Activated CD8-positive, alpha-beta memory T cell treated with anti-CD3 and anti-CD28 coated beads for 4 hours (primary cell): ENCODE data around the gene TAMALIN.

Source experiments
- DNase-seq, 2 donors: peaks; one replicate each; pipeline ENCODE4 v3.0.0-alpha.2; 2020; ENCODE audit warnings: low read depth in 2 of 2

TAMALIN gene

GRCh38 chr12:52054833-52055730 lies 48.3 kb downstream of the TAMALIN start:
- DNase-seq = no peak

- no peak for DNase-seq
These were observed 49.3 kb downstream of the TAMALIN start for GRCh38 chr12:52055731-52056711.

DNA sequence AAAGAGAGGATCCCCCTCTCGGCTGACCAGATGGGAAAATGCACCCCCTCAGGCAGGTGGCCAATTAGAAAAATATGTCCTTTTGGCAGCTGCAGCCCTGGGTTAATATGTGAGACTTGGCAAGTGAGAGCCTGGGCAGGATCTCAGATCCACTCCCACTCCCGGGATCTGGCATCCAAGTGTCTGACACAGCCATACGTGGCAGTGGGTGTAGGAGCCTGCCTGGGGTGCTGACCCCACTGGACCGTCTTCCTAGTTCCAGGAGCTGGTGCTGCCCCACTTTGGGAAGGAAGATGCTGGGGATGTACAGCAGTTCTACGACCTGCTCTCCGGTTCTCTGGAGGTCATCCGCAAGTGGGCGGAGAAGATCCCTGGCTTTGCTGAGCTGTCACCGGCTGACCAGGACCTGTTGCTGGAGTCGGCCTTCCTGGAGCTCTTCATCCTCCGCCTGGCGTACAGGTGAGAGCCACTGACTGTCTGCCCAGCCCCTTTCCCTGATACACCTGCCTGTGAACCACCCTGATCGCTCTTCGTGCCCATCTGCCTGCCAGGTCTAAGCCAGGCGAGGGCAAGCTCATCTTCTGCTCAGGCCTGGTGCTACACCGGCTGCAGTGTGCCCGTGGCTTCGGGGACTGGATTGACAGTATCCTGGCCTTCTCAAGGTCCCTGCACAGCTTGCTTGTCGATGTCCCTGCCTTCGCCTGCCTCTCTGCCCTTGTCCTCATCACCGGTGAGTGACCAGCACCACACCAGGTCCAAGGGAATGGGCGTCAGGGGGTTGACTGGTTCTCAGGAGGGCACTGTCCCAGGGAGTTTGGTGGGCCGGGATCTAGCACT lies 50.3 kb downstream of the TAMALIN start:
- no peak for DNase-seq

DNA sequence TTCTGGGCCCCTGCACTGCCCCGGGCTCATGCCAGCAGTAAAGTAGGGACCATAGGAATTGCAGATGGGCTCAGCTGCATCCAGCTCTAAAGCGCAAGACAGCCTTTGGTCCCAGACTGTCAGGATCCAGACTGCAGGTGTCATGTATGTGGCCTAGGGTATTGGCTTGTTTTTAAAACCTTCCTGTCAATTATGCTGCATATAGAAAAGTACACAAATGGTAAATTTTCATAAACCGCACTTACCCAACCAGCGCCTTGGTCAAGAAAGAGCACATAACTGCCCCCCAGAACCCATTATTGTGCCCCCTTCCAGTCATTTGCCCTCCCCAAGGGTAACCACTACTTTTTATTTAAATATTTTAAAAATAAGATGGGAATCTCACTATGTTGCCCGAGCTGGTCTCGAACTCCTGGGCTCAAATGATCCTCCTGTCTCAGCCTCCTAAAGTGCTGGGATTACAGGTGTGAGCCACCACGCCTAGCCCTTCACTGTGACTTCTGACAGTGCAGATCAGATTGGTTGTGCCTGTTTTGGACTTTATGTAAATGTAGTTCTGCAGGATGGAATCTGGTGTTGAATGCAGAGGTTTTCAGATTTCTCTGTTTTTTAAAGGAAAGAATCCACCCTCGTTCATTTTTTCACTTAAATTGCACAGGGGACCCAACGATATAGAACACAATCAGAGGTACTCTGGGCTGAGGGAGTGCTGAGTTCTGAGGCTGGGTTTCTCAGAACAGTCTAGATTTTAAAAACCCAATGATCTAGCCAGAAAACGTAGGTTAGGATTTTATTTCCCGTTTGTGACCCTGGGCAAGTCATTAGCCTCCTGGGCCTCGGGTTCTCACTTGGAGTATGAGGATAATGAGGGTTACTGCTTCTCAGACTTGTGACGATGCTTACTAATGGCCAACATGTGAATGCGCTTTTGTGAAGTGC lies 51.2 kb downstream of the TAMALIN start:
- DNase-seq = no peak

DNA sequence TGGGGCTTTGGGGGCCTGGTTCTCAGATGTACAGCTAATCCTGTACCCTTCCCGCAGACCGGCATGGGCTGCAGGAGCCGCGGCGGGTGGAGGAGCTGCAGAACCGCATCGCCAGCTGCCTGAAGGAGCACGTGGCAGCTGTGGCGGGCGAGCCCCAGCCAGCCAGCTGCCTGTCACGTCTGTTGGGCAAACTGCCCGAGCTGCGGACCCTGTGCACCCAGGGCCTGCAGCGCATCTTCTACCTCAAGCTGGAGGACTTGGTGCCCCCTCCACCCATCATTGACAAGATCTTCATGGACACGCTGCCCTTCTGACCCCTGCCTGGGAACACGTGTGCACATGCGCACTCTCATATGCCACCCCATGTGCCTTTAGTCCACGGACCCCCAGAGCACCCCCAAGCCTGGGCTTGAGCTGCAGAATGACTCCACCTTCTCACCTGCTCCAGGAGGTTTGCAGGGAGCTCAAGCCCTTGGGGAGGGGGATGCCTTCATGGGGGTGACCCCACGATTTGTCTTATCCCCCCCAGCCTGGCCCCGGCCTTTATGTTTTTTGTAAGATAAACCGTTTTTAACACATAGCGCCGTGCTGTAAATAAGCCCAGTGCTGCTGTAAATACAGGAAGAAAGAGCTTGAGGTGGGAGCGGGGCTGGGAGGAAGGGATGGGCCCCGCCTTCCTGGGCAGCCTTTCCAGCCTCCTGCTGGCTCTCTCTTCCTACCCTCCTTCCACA lies 52.0 kb downstream of the TAMALIN start:
- no peak for DNase-seq

DNA sequence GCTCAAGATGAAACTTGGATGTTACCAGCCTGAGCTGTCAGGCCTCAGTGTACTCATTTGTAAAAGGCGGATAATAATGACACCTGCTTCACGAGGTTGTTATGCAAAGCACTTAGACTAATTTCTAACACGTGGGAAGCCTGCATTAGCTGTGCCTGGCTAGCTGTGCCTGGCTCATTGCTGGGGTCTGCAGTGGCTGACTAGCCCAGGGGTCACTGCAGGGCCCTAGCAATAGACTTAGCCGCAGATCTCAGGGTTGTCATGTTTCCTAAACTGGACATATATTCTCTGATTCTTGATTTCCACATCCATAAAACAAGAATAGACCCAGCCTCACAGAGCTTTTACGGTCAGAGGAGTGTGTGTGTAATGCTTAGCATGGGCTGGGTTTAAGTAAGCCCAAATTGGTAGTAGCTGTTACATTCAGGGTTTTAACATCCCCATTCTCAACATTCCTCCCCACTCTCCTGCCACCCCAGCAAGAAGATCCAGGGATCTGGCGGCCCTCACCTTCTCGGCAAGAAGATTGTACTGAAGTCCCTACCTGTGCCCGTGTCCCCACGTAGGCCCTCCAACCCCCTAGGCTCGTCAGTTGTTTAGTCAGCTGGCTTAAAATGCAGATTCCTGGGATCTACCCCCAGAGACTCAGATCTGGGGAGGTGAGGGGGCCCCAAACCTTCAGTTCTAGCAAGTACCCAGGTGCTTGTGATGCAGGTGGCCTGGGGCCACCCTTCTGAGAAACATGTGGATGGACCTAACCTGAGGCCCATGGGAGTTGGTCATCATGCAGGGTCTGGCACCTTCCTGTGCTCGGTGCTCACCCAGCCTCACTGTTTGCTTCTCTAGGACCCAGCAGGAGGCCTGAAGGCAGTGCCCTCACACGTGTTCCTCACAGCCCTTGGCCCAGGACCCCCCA lies 53.1 kb downstream of the TAMALIN start:
- DNase-seq = no peak

GRCh38 chr12:52060498-52061177 lies 53.9 kb downstream of the TAMALIN start:
- no peak for DNase-seq

- no peak for DNase-seq
These were observed 54.9 kb downstream of the TAMALIN start for GRCh38 chr12:52061470-52062166.

GRCh38 chr12:52062167-52063081 lies 55.7 kb downstream of the TAMALIN start:
- DNase-seq = no peak

DNA sequence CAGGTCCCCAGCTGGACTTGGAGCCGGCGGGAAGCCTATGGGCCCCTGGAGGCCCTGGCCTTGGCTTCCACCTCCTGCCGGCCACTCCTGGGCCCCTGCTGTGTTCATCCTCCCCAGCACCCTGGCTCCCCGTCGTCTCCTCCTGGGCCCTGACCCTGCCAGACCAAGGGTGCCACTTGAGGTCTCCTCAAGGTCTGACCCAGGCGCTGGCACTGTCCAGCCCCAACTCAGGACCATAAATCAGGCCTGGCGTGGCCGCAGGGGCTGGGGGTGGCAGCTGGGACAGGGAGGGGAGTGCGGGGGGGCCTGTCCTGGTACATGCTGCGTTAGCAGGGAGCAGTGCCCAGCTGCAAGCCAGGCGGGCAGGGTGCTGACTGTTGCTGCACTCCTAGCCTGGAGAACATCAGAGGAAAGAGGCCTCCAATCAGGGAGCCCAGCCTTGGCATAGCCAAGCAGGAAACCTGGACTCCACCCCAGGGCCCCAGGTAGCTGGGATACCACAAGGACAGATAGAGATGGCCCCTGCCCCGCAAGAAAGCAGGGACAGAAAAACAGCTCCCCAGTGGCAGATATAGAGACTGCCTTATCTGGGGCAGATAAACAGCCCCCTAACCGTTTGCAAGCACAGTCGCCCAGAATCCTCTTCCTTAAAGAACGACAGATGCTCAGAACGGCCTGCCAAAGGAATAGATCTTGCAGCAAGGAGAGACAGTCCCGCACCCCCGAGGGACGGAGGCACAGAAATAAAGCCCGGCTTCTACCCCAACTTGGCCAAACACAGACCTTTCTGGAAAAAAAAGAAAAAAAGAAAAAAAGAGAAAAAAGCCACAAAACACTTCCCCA lies 56.6 kb downstream of the TAMALIN start:
- no peak for DNase-seq

- no peak for DNase-seq
These were observed 57.4 kb downstream of the TAMALIN start for GRCh38 chr12:52063981-52064649.
